ENCODE data around the gene GFY.

Gene GFY

GRCh38 chr19:49408816-49409440 is 16.3 kb upstream of the GFY start:
- DNase-seq: no peak

- no peak for DNase-seq
Measured at GRCh38 chr19:49409441-49410029, 15.7 kb upstream of the GFY start.

GRCh38 chr19:49411681-49412326 is 13.4 kb upstream of the GFY start:
- DNase-seq: no peak

GRCh38 chr19:49413348-49413747 is 11.8 kb upstream of the GFY start:
- no peak for DNase-seq

- no peak for DNase-seq
Measured at GRCh38 chr19:49414256-49414655, 10.9 kb upstream of the GFY start.

- DNase-seq: no peak
Measured at GRCh38 chr19:49415102-49415809, 9.9 kb upstream of the GFY start.

GRCh38 chr19:49415810-49416200 is 9.4 kb upstream of the GFY start:
- DNase-seq: no peak

- no peak for DNase-seq
Measured at GRCh38 chr19:49417088-49417487, 8.1 kb upstream of the GFY start.

GRCh38 chr19:49418511-49418910 is 6.7 kb upstream of the GFY start:
- DNase-seq: no peak

- no peak for DNase-seq
Measured at GRCh38 chr19:49419173-49419572, 6.0 kb upstream of the GFY start.

- DNase-seq: no peak
Measured at GRCh38 chr19:49420227-49420626, 5.0 kb upstream of the GFY start.

GRCh38 chr19:49421039-49421877 is 3.9 kb upstream of the GFY start:
- DNase-seq: peak in 1 of 2 experiments; percentile 29

- no peak for DNase-seq
Measured at GRCh38 chr19:49421878-49422202, 3.3 kb upstream of the GFY start.

GRCh38 chr19:49422407-49423070 is 2.6 kb upstream of the GFY start:
- peak in 1 of 2 experiments; percentile 26 for DNase-seq

- DNase-seq: no peak
Measured at GRCh38 chr19:49423071-49423984, 1.9 kb upstream of the GFY start, which contains the start of gene PTH2. TSS of gene PTH2 (minus strand) at chr19:49423441. CDS start at chr19:49423339, 102 bp downstream.

GRCh38 chr19:49423985-49424303 is 1.2 kb upstream of the GFY start:
- DNase-seq: no peak

GRCh38 chr19:49425922-49426592 is 869 bp downstream of the GFY start:
- peak in 1 of 2 experiments; percentile 28 for DNase-seq

- DNase-seq: no peak
Measured at GRCh38 chr19:49427339-49427738, 2.2 kb downstream of the GFY start.

GRCh38 chr19:49427855-49428546 is 2.8 kb downstream of the GFY start:
- no peak for DNase-seq
